Ishikawa (cell line): ENCODE measurements around the gene ZNF862.

ENCODE experiments used
- CEBPB ChIP-seq: IDR thresholded peaks from 2 replicates; pipeline ENCODE4 v1.6.1; 2012
- CREB1 ChIP-seq: IDR thresholded peaks from 2 replicates; pipeline ENCODE4 v1.6.1; 2012; ENCODE audit warnings: low read depth
- EGR1 ChIP-seq: IDR thresholded peaks from 2 replicates; pipeline ENCODE4 v1.6.1; 2012
- EP300 ChIP-seq: IDR thresholded peaks from 2 replicates; pipeline ENCODE4 v1.6.1; 2012; ENCODE audit warnings: borderline replicate concordance
- MAX ChIP-seq: IDR thresholded peaks from 2 replicates; pipeline ENCODE4 v1.6.1; 2012
- NFIC ChIP-seq: IDR thresholded peaks from 2 replicates; pipeline ENCODE4 v1.6.1; 2012
- RAD21 ChIP-seq: IDR thresholded peaks from 2 replicates; pipeline ENCODE4 v1.6.1; 2012; ENCODE audit warnings: low read depth
- REST ChIP-seq: IDR thresholded peaks from 2 replicates; pipeline ENCODE4 v1.6.1; 2012; ENCODE audit warnings: low read depth, mild to moderate bottlenecking
- TAF1 ChIP-seq: IDR thresholded peaks from 2 replicates; pipeline ENCODE4 v1.6.1; 2012; ENCODE audit warnings: low read depth, mild to moderate bottlenecking
- USF1 ChIP-seq: IDR thresholded peaks from 2 replicates; pipeline ENCODE4 v1.6.1; 2012
- YY1 ChIP-seq: IDR thresholded peaks from 2 replicates; pipeline ENCODE4 v1.6.1; 2012; ENCODE audit warnings: low read depth
- ZBTB7A ChIP-seq: IDR thresholded peaks from 2 replicates; pipeline ENCODE4 v1.6.1; 2012; ENCODE audit warnings: low read depth

GRCh38 chr7:149864751-149865150, 26.6 kb downstream of the ZNF862 start:
- TF ChIP-seq TAF1 (no peak), EP300 (no peak), RAD21 (no peak), MAX (no peak), EGR1 (no peak), YY1 (no peak), NFIC (no peak), CEBPB (no peak), REST (no peak), USF1 (no peak), ZBTB7A (no peak), CREB1 (no peak)
